ENCODE results near the gene SORCS2. TPM values are rescaled to one million over a fixed set of nuclear protein-coding genes. Genes with fewer than 3 reads are reported as not detected.

Gene SORCS2
- total RNA-seq, 5 donors from 2014 or later (not counting 1 experiment from before 2014, with no cell fraction given) = 0.22 TPM; not detected in 4

DNA sequence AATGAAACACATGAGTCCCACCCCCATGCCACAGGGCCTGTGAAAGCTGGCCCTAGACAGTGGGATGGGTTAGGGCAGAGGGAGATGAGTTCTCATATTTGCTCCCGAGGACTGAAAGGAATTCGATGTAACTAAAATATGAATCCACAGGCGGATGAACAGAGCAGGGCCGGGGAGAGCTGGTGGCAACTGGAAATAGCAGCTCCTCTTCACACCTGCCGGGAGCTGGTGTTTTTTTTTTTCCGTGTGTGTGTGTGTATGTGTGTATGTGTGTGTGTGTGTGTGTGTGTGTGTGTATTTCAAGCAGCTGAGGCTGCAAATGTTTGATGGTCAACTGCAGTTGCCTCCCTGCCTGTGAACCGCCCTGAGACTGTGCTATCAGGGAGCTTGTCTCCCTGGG, 357.5 kb downstream of the SORCS2 start:
- CTCF ChIA-PET = interaction anchor here in 1 of 2 donors (0.6 kb wide), 1 partner anchor 252 kb away, joined by 4 read pairs; no protein-coding TSS in a partner anchor
- Histone ChIP-seq H3K9me3 (no peaks in the 10 kb centered on the region), H3K4me3 (ENCODE audit: control insufficient read depth in 1 of 2, extremely low read depth in 1 of 2, low read length in 1 of 2) (no peak overlapping the region), H3K36me3 (ENCODE audit: control insufficient read depth in 2 of 2, extremely low read depth in 1 of 2, insufficient read depth in 1 of 2, low read length in 1 of 2) (no peaks in the 10 kb centered on the region), H3K27ac (ENCODE audit: low read length) (no peak overlapping the region), H3K4me1 (ENCODE audit: control insufficient read depth in 1 of 2, extremely low read depth in 1 of 2, insufficient read depth in 2 of 2, low read length in 2 of 2) (no peaks in the 10 kb centered on the region), H3K27me3 (replicated peaks in 1 of 2; ENCODE audit: control insufficient read depth in 2 of 2, extremely low read depth in 1 of 2, insufficient read depth in 2 of 2, low read length in 1 of 2) (peaks cover 0 to 14% of the 10 kb centered on the region in 2 experiments)
- peaks cover 20 to 25% (median 22%) of the 10 kb centered on the region in 3 donors for H3K9me3 Mint-ChIP-seq
- no peaks in the 10 kb centered on the region for H3K36me3 Mint-ChIP-seq
- no peaks in the 10 kb centered on the region for H3K4me1 Mint-ChIP-seq
- no peak overlapping the region for H3K4me3 Mint-ChIP-seq
- no peak for DNase-seq
- no peak for ATAC-seq (replicated peaks in 1 of 4)
- POLR2A ChIA-PET = no interaction called here
- 72% methylated on average over 3 of the region's 7 CpGs for WGBS (ENCODE audit: insufficient coverage)
- H3K27ac Mint-ChIP-seq = no peak overlapping the region
- peaks cover 7 to 13% of the 10 kb centered on the region in 2 donors for H3K27me3 Mint-ChIP-seq

DNA sequence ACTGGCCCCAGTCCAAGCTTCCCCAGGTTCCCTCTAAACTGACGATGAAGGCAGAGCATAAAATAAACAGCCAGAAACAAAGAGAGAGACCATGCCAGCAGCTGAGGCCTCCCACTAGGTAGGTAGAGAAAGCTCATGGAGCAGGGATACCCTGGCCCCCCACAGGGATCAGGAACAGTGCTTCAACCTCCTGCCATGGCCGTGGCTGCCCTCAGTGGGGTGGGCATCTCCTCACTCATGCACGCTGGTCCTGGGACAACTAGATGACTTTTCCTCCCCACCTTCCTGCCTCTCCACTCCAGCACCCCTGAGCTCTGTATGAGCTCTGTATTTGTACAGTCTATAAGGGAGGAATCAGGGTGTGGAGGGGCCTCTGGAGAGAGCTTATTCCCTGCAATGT, 360.1 kb downstream of the SORCS2 start:
- no peak for DNase-seq
- H3K4me1 Mint-ChIP-seq = no peaks in the 10 kb centered on the region
- H3K9me3 Mint-ChIP-seq = peaks cover 33 to 37% (median 36%) of the 10 kb centered on the region in 3 donors
- 83% methylated on average over 1 of the region's 3 CpGs for WGBS (ENCODE audit: insufficient coverage)
- Histone ChIP-seq H3K4me3 (ENCODE audit: control insufficient read depth in 1 of 2, extremely low read depth in 1 of 2, low read length in 1 of 2) (no peak overlapping the region), H3K9me3 (no peaks in the 10 kb centered on the region), H3K27me3 (replicated peaks in 1 of 2; ENCODE audit: control insufficient read depth in 2 of 2, extremely low read depth in 1 of 2, insufficient read depth in 2 of 2, low read length in 1 of 2) (peaks cover 0 to 9% of the 10 kb centered on the region in 2 experiments), H3K4me1 (ENCODE audit: control insufficient read depth in 1 of 2, extremely low read depth in 1 of 2, insufficient read depth in 2 of 2, low read length in 2 of 2) (no peaks in the 10 kb centered on the region), H3K36me3 (ENCODE audit: control insufficient read depth in 2 of 2, extremely low read depth in 1 of 2, insufficient read depth in 1 of 2, low read length in 1 of 2) (no peaks in the 10 kb centered on the region), H3K27ac (ENCODE audit: low read length) (no peak overlapping the region)
- H3K27ac Mint-ChIP-seq = no peak overlapping the region
- no peak overlapping the region for H3K4me3 Mint-ChIP-seq
- CTCF ChIA-PET = no interaction called here
- H3K27me3 Mint-ChIP-seq = peaks cover 7 to 10% of the 10 kb centered on the region in 2 donors
- POLR2A ChIA-PET = interaction anchor here in 1 of 2 donors (0.7 kb wide), 1 partner anchor 618 kb away, joined by 3 read pairs; no protein-coding TSS in a partner anchor
- no peaks in the 10 kb centered on the region for H3K36me3 Mint-ChIP-seq
- no peak for ATAC-seq (replicated peaks in 1 of 4)

DNA sequence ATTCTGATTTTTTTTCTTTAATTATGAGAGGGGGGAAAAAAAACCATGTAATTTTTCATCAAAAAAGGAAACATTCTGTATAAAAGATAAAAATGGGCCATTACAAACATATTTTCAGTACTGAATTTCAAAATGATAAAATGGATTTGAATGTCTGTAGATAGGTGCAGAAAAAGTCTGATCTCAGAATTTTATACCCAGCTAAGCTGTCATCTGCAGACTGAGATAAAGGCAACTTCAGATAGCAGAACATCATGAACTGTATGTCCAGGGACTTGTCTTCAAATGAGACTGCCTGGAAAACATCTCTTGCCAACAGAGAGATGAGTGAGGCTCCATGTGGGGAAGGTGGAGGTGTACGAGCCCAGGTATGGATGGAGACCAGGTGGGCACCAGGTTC, 360.9 kb downstream of the SORCS2 start:
- no peaks in the 10 kb centered on the region for H3K36me3 Mint-ChIP-seq
- peaks cover 0 to 9% of the 10 kb centered on the region in 2 experiments for H3K27me3 ChIP-seq (replicated peaks in 1 of 2; ENCODE audit: control insufficient read depth in 2 of 2, extremely low read depth in 1 of 2, insufficient read depth in 2 of 2, low read length in 1 of 2)
- no peak overlapping the region for H3K4me3 Mint-ChIP-seq
- H3K9me3 Mint-ChIP-seq = peaks cover 33 to 40% (median 36%) of the 10 kb centered on the region in 3 donors
- H3K9me3 ChIP-seq = no peaks in the 10 kb centered on the region
- ATAC-seq (replicated peaks in 1 of 4) (no peak), DNase-seq (no peak)
- no peaks in the 10 kb centered on the region for H3K4me1 ChIP-seq (ENCODE audit: control insufficient read depth in 1 of 2, extremely low read depth in 1 of 2, insufficient read depth in 2 of 2, low read length in 2 of 2)
- CTCF ChIA-PET = no interaction called here
- POLR2A ChIA-PET = no interaction called here
- H3K27ac Mint-ChIP-seq = no peak overlapping the region
- no peaks in the 10 kb centered on the region for H3K36me3 ChIP-seq (ENCODE audit: control insufficient read depth in 2 of 2, extremely low read depth in 1 of 2, insufficient read depth in 1 of 2, low read length in 1 of 2)
- peaks cover 7% of the 10 kb centered on the region in 2 donors for H3K27me3 Mint-ChIP-seq
- no peaks in the 10 kb centered on the region for H3K4me1 Mint-ChIP-seq
- no CpG with 5 or more reads among the region's 1 CpG for WGBS (ENCODE audit: insufficient coverage)
- H3K27ac ChIP-seq (ENCODE audit: low read length) = no peak overlapping the region
- no peak overlapping the region for H3K4me3 ChIP-seq (ENCODE audit: control insufficient read depth in 1 of 2, extremely low read depth in 1 of 2, low read length in 1 of 2)

DNA sequence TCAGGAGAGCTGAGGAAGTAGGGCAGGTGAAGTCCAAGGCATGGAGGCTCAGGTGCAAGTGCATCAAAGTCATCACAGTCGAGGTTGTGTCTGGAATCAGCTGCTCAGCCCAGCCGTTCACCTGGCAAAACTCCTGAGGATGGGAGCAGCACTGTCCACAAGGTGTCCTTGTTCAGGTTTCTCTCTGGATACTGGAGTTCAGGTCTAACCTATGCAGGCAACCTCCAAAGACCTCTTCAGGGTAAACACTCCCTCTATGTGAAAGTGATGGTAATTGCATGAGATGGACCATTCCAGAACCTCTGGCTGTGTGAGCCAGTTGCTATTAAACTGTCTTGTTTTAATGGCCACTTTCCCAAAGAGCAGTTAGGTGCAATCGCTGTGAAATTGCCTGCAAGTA, 362.6 kb downstream of the SORCS2 start:
- ATAC-seq (replicated peaks in 1 of 4) = no peak
- Histone ChIP-seq H3K4me1 (ENCODE audit: control insufficient read depth in 1 of 2, extremely low read depth in 1 of 2, insufficient read depth in 2 of 2, low read length in 2 of 2) (no peaks in the 10 kb centered on the region), H3K36me3 (ENCODE audit: control insufficient read depth in 2 of 2, extremely low read depth in 1 of 2, insufficient read depth in 1 of 2, low read length in 1 of 2) (no peaks in the 10 kb centered on the region), H3K27ac (ENCODE audit: low read length) (no peak overlapping the region), H3K4me3 (ENCODE audit: control insufficient read depth in 1 of 2, extremely low read depth in 1 of 2, low read length in 1 of 2) (no peak overlapping the region), H3K27me3 (replicated peaks in 1 of 2; ENCODE audit: control insufficient read depth in 2 of 2, extremely low read depth in 1 of 2, insufficient read depth in 2 of 2, low read length in 1 of 2) (peaks cover 0 to 9% of the 10 kb centered on the region in 2 experiments), H3K9me3 (no peaks in the 10 kb centered on the region)
- no peak overlapping the region for H3K4me3 Mint-ChIP-seq
- H3K36me3 Mint-ChIP-seq = no peaks in the 10 kb centered on the region
- H3K27ac Mint-ChIP-seq = no peak overlapping the region
- peaks cover 33 to 40% (median 36%) of the 10 kb centered on the region in 3 donors for H3K9me3 Mint-ChIP-seq
- H3K27me3 Mint-ChIP-seq = peaks cover 1 to 4% of the 10 kb centered on the region in 2 donors
- POLR2A ChIA-PET = no interaction called here
- WGBS (ENCODE audit: insufficient coverage) = 88% methylated on average over 1 of the region's 3 CpGs
- no peaks in the 10 kb centered on the region for H3K4me1 Mint-ChIP-seq
- DNase-seq = no peak
- CTCF ChIA-PET = no interaction called here

DNA sequence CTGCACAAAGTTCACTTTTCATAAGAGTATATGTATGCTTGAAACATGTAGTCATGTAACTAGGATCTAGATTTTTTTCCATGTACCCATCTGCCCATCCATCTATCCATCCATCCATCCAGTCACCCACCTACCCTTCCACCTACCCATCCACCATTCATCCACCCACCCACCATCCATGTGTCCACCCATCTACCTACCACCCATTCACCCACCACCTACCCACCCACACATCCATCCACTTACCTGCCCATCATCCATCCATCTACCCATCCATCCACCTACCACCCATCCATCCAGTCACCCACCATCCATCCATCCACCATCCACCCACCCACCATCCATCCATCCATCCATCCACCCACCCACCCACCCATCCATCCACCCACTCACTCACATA, 364.2 kb downstream of the SORCS2 start:
- Histone ChIP-seq H3K9me3 (no peaks in the 10 kb centered on the region), H3K27ac (ENCODE audit: low read length) (no peak overlapping the region), H3K36me3 (ENCODE audit: control insufficient read depth in 2 of 2, extremely low read depth in 1 of 2, insufficient read depth in 1 of 2, low read length in 1 of 2) (no peaks in the 10 kb centered on the region), H3K4me1 (ENCODE audit: control insufficient read depth in 1 of 2, extremely low read depth in 1 of 2, insufficient read depth in 2 of 2, low read length in 2 of 2) (no peaks in the 10 kb centered on the region), H3K27me3 (replicated peaks in 1 of 2; ENCODE audit: control insufficient read depth in 2 of 2, extremely low read depth in 1 of 2, insufficient read depth in 2 of 2, low read length in 1 of 2) (peaks cover 0 to 3% of the 10 kb centered on the region in 2 experiments), H3K4me3 (ENCODE audit: control insufficient read depth in 1 of 2, extremely low read depth in 1 of 2, low read length in 1 of 2) (no peak overlapping the region)
- Mint-ChIP-seq H3K4me3 (no peak overlapping the region), H3K36me3 (no peaks in the 10 kb centered on the region), H3K27ac (no peak overlapping the region), H3K27me3 (peaks cover 0 to 4% of the 10 kb centered on the region in 2 donors), H3K4me1 (no peaks in the 10 kb centered on the region), H3K9me3 (peaks cover 33 to 36% (median 35%) of the 10 kb centered on the region in 3 donors)
- DNase-seq (no peak), ATAC-seq (replicated peaks in 1 of 4) (no peak)
- ChIA-PET CTCF (no interaction called here), POLR2A (no interaction called here)

DNA sequence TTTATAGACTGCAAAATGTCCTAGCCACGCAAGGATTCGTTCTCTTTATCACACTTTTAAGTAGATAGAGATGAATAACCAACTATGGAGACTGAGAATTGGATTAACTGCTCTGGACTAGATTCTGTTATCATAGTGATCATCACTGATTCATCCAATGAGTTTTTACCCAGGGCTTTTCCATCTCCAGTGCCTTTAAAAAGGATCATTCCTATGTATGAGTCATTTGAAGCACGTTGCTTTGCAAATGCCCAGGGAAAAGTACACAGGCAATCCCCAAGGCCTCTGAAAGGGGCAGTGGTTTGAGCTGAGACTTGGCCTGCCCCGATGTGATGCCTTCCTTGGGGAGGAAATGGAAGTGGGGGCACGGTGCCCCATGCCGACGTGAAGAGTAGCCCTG, 365.1 kb downstream of the SORCS2 start:
- no peaks in the 10 kb centered on the region for H3K4me1 Mint-ChIP-seq
- no peak overlapping the region for H3K27ac Mint-ChIP-seq
- H3K36me3 Mint-ChIP-seq = no peaks in the 10 kb centered on the region
- Histone ChIP-seq H3K27ac (ENCODE audit: low read length) (no peak overlapping the region), H3K27me3 (replicated peaks in 1 of 2; ENCODE audit: control insufficient read depth in 2 of 2, extremely low read depth in 1 of 2, insufficient read depth in 2 of 2, low read length in 1 of 2) (peaks cover 0 to 2% of the 10 kb centered on the region in 2 experiments), H3K4me1 (ENCODE audit: control insufficient read depth in 1 of 2, extremely low read depth in 1 of 2, insufficient read depth in 2 of 2, low read length in 2 of 2) (no peaks in the 10 kb centered on the region), H3K4me3 (ENCODE audit: control insufficient read depth in 1 of 2, extremely low read depth in 1 of 2, low read length in 1 of 2) (no peak overlapping the region), H3K36me3 (ENCODE audit: control insufficient read depth in 2 of 2, extremely low read depth in 1 of 2, insufficient read depth in 1 of 2, low read length in 1 of 2) (no peaks in the 10 kb centered on the region), H3K9me3 (no peaks in the 10 kb centered on the region)
- H3K27me3 Mint-ChIP-seq = peaks cover 0 to 4% of the 10 kb centered on the region in 2 donors
- no peak for ATAC-seq (replicated peaks in 1 of 4)
- 57% methylated on average over 1 of the region's 7 CpGs for WGBS (ENCODE audit: insufficient coverage)
- DNase-seq = no peak
- CTCF ChIA-PET = no interaction called here
- peaks cover 33 to 36% (median 34%) of the 10 kb centered on the region in 3 donors for H3K9me3 Mint-ChIP-seq
- POLR2A ChIA-PET = no interaction called here
- no peak overlapping the region for H3K4me3 Mint-ChIP-seq

DNA sequence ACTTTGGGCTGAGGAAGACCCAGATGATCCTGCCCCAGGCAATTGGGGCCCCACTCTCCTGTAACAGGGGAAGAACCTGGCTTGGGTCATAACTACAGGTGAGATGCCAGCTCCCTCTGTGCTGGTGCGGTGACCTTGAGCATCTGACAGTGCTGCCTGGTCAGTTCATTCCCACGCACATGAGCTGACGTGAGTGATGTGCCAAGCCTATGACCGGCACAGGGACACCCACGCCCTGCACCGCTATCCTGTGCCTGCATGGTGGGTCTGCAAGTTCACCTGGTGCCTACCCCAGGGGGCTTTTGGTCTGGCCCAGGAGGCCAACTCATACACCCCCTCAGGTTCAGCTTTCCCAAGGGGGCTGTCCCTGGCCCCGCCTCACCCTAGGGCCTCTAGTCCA, 366.1 kb downstream of the SORCS2 start:
- Histone ChIP-seq H3K4me3 (ENCODE audit: control insufficient read depth in 1 of 2, extremely low read depth in 1 of 2, low read length in 1 of 2) (no peak overlapping the region), H3K9me3 (no peaks in the 10 kb centered on the region), H3K27me3 (replicated peaks in 1 of 2; ENCODE audit: control insufficient read depth in 2 of 2, extremely low read depth in 1 of 2, insufficient read depth in 2 of 2, low read length in 1 of 2) (peaks cover 0 to 2% of the 10 kb centered on the region in 2 experiments), H3K36me3 (ENCODE audit: control insufficient read depth in 2 of 2, extremely low read depth in 1 of 2, insufficient read depth in 1 of 2, low read length in 1 of 2) (no peaks in the 10 kb centered on the region), H3K27ac (ENCODE audit: low read length) (no peak overlapping the region), H3K4me1 (ENCODE audit: control insufficient read depth in 1 of 2, extremely low read depth in 1 of 2, insufficient read depth in 2 of 2, low read length in 2 of 2) (no peaks in the 10 kb centered on the region)
- H3K9me3 Mint-ChIP-seq = peaks cover 23 to 27% (median 27%) of the 10 kb centered on the region in 3 donors
- no peak overlapping the region for H3K27ac Mint-ChIP-seq
- no peak for DNase-seq
- ChIA-PET POLR2A (no interaction called here), CTCF (no interaction called here)
- peaks cover 0 to 4% of the 10 kb centered on the region in 2 donors for H3K27me3 Mint-ChIP-seq
- no peak for ATAC-seq (replicated peaks in 1 of 4)
- H3K4me3 Mint-ChIP-seq = no peak overlapping the region
- WGBS (ENCODE audit: insufficient coverage) = 94% methylated on average over 7 of the region's 7 CpGs
- H3K4me1 Mint-ChIP-seq = no peaks in the 10 kb centered on the region
- H3K36me3 Mint-ChIP-seq = no peaks in the 10 kb centered on the region
